ENCODE data around the gene ATP8B3.
"Not testable (repeated sequence)": the region's sequence is repeated elsewhere in the genome, so short reads cannot be mapped to it uniquely, and the experiment has no call there.

Gene ATP8B3

GRCh38 chr19:1804858-1805257, 7.2 kb downstream of the ATP8B3 start:
- no peaks in the 10 kb centered on the region for H3K27me3 ChIP-seq (replicated peaks; ENCODE audit: control insufficient read depth, insufficient read depth, low read length)
- no peak for DNase-seq (ENCODE audit: extremely low read depth, insufficient read length)
- no peak overlapping the region for H3K4me3 ChIP-seq (replicated peaks; ENCODE audit: low read depth, low read length)
- TF ChIP-seq, protein P1, sequence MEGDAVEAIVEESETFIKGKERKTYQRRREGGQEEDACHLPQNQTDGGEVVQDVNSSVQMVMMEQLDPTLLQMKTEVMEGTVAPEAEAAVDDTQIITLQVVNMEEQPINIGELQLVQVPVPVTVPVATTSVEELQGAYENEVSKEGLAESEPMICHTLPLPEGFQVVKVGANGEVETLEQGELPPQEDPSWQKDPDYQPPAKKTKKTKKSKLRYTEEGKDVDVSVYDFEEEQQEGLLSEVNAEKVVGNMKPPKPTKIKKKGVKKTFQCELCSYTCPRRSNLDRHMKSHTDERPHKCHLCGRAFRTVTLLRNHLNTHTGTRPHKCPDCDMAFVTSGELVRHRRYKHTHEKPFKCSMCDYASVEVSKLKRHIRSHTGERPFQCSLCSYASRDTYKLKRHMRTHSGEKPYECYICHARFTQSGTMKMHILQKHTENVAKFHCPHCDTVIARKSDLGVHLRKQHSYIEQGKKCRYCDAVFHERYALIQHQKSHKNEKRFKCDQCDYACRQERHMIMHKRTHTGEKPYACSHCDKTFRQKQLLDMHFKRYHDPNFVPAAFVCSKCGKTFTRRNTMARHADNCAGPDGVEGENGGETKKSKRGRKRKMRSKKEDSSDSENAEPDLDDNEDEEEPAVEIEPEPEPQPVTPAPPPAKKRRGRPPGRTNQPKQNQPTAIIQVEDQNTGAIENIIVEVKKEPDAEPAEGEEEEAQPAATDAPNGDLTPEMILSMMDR (IDR thresholded peaks at IDR 0.05; ENCODE audit: insufficient read depth, low read length, poor library complexity, severe bottlenecking): no peak
- no peaks in the 10 kb centered on the region for H3K36me3 ChIP-seq (ENCODE audit: control insufficient read depth, insufficient read depth, low read length)

GRCh38 chr19:1799695-1800342, 12.3 kb downstream of the ATP8B3 start:
- no peaks in the 10 kb centered on the region for H3K36me3 ChIP-seq (ENCODE audit: control insufficient read depth, insufficient read depth, low read length)
- no peak for DNase-seq (ENCODE audit: extremely low read depth, insufficient read length)
- H3K27me3 ChIP-seq (replicated peaks; ENCODE audit: control insufficient read depth, insufficient read depth, low read length): no peaks in the 10 kb centered on the region; the same call in 1 of the 2 replicates
- TF ChIP-seq, protein P1 (IDR thresholded peaks at IDR 0.05; ENCODE audit: insufficient read depth, low read length, poor library complexity, severe bottlenecking): no peak
- H3K4me3 ChIP-seq (replicated peaks; ENCODE audit: low read depth, low read length): no peak overlapping the region

GRCh38 chr19:1797313-1797712, 14.8 kb downstream of the ATP8B3 start:
- H3K4me3 ChIP-seq (replicated peaks; ENCODE audit: low read depth, low read length); DNase-seq (ENCODE audit: extremely low read depth, insufficient read length); H3K36me3 ChIP-seq (ENCODE audit: control insufficient read depth, insufficient read depth, low read length); H3K27me3 ChIP-seq (replicated peaks; ENCODE audit: control insufficient read depth, insufficient read depth, low read length): not testable (repeated sequence)

- TF ChIP-seq, protein P1 (IDR thresholded peaks at IDR 0.05; ENCODE audit: insufficient read depth, low read length, poor library complexity, severe bottlenecking): no peak
- no peak overlapping the region for H3K4me3 ChIP-seq (replicated peaks; ENCODE audit: low read depth, low read length)
- H3K27me3 ChIP-seq (replicated peaks; ENCODE audit: control insufficient read depth, insufficient read depth, low read length): no peaks in the 10 kb centered on the region; the same call in 1 of the 2 replicates
- H3K36me3 ChIP-seq (ENCODE audit: control insufficient read depth, insufficient read depth, low read length): no peaks in the 10 kb centered on the region
- no peak for DNase-seq (ENCODE audit: extremely low read depth, insufficient read length)
These were observed 15.5 kb downstream of the ATP8B3 start for GRCh38 chr19:1796395-1797142.

GRCh38 chr19:1794424-1795172, 17.5 kb downstream of the ATP8B3 start:
- TF ChIP-seq, protein P1 (IDR thresholded peaks at IDR 0.05; ENCODE audit: insufficient read depth, low read length, poor library complexity, severe bottlenecking): no peak
- Histone ChIP-seq H3K36me3 (ENCODE audit: control insufficient read depth, insufficient read depth, low read length) (no peaks in the 10 kb centered on the region), H3K27me3 (replicated peaks; ENCODE audit: control insufficient read depth, insufficient read depth, low read length) (no peaks in the 10 kb centered on the region), H3K4me3 (replicated peaks; ENCODE audit: low read depth, low read length) (no peak overlapping the region)
- DNase-seq (ENCODE audit: extremely low read depth, insufficient read length): no peak

GRCh38 chr19:1791879-1792278, 20.2 kb downstream of the ATP8B3 start:
- TF ChIP-seq, protein P1 (IDR thresholded peaks at IDR 0.05; ENCODE audit: insufficient read depth, low read length, poor library complexity, severe bottlenecking): no peak
- DNase-seq (ENCODE audit: extremely low read depth, insufficient read length): no peak
- no peaks in the 10 kb centered on the region; the same call in 1 of the 2 replicates for H3K27me3 ChIP-seq (replicated peaks; ENCODE audit: control insufficient read depth, insufficient read depth, low read length)
- no peak overlapping the region for H3K4me3 ChIP-seq (replicated peaks; ENCODE audit: low read depth, low read length)
- H3K36me3 ChIP-seq (ENCODE audit: control insufficient read depth, insufficient read depth, low read length): no peaks in the 10 kb centered on the region
